ENCODE results near the gene SIAH2.

SIAH2 gene

DNA sequence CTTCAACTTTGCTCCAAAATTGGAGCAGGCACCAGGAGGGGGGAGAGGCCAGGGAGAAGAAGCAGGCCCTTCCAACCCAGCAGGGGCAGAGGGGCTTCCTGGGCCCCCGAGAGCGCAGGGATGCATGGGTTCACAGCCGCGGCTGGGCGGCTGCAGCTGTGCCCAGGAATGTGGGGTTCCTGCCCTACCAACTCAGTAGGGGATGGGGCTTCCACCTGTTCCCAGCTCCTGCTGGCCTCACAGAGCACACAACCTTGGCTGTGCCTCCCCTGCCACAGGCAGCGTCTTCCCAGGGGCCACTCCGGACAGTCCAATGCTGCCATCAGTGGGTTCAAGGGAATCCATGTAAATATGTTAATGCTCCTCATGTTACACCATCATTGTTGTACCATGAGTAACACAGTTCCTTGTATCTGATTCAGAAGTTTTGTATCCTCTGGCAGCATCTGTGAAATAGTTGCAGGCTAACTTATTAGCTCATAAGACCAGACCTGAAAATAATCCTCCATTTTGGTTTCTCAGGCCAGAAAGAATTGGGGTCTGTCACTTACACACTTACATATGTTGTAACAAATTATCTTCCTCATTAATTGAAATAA is 12.1 kb upstream of the SIAH2 start:
- peak; percentile 65 for DNase-seq (ENCODE audit: low spot score)

DNA sequence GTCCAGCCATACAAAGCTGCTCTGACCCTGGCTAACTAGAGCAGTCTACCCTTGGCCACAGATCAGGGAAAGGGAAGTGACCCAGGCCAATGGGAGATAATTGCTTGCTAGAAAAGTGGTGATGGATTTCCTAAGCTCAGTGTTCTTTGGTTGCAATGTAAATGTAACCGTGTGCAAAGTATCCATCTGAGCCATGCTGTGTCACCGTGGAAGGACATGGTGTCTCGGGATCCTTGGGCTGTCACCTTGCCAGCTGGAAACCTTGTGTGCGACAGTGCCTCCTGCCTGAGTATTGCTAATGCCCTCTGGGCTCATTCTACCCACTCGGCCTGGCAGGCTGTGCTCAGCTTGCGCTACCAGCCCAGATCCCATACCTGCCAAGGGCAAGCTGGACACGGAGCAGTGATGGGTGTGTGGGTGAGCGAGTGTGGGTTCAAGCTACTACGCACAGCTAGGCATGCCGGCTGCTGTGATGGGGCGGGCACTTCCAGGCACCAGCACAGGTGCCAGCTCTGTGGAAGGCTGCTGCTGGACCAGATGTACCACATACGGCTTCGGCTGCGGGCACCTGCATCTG is 10.7 kb upstream of the SIAH2 start:
- DNase-seq (ENCODE audit: low spot score), result no peak

- no peak for DNase-seq (ENCODE audit: low spot score)
Observed at GRCh38 chr3:150771600-150771999, 8.6 kb upstream of the SIAH2 start.

DNA sequence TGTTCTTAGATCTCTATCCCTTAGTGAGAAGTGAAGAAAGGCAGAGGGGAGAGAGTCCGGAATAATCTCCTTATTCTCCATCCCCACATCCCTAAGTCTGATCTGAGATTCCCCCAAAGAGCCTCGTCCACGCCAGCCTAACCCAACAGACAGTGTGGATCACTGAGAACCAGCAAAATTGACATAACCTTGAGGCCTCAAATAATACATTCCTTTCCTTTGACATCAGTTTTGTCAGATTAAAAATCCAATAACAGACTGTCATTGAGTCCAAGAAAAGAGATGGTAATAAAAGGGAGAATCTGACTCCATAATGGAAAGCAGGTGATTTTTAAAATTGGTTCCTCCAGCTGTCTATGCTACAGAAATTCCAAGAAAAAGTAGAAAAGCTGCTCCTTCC is 7.7 kb upstream of the SIAH2 start:
- DNase-seq (ENCODE audit: low spot score), result no peak

GRCh38 chr3:150766742-150767141 is 3.8 kb upstream of the SIAH2 start:
- no peak for DNase-seq (ENCODE audit: low spot score)

DNA sequence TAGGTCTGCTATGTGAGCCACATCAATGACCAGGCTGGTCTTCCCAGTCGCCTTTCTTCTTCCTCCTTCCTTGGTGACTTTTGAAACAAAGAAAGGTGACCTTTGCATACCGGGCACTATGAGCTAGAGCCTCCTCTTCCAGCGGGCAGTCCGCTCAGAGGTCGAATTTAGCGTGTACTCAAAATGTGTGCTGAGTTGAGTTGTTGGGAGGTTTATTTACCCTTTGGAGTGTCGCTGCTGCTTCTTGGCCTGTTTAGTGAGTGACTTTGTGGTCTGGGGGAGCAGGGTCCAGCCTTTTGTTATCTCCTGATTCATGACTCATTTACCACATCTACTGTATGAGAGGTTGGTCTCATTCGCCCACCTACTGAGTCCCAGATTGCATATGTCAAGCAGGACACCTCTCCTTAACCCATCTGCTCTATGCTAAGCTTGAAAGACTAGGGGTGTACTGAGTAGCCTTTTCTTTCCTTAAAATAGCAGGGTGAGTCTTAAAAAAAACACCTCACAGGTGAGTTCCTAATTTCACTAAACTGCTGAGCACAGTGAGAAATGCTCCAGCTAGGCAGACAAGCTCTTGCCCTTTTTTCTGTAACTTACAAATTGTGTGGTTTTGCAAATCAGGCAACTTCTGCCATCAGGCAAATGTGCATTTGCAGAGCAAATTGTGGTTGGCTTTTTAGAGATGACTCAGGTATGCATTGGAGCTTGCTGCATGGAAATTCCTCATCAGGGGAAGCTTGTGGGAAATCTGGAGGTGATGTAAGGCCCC is 3.2 kb upstream of the SIAH2 start:
- no peak for DNase-seq (ENCODE audit: low spot score)

- DNase-seq (ENCODE audit: low spot score), result no peak
Observed at GRCh38 chr3:150764967-150765366, 2.0 kb upstream of the SIAH2 start.

- DNase-seq (ENCODE audit: low spot score), result no peak
Observed at GRCh38 chr3:150764566-150764965, 1.6 kb upstream of the SIAH2 start.

DNA sequence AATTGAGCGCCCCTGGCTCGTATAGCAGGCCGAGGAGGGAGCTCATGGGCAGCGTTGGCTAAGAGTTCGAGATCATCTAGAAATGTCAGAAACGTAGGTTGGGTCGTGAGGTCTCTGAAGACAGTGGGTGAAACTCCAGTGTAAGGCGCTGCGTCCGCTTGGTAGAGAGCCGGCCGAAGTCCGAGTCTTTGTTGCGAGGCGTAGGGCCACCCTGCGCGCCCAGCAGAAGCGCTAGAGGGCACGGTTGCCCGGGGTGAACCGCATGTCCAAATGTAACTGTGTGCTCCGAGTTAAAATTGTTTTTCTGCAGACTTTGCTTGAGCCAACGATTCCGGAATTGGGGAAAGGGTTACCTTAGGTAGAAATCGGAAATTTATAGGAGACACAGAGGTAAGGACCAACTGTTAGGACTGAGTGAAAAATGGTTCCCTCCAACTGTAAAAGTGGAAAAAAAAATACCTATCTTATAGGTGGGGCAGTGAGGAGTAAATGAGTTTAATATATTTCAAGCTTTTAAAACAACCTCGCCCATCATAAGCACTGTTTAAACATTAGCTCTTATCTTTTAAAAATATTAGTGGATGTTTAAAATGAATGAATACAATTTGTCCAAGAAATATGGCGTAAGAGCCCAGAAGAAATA is 993 bp upstream of the SIAH2 start:
- peak; percentile 79 for DNase-seq (ENCODE audit: low spot score)

- no peak for DNase-seq (ENCODE audit: low spot score)
Observed at GRCh38 chr3:150762662-150763121, 277 bp downstream of the SIAH2 start.

DNA sequence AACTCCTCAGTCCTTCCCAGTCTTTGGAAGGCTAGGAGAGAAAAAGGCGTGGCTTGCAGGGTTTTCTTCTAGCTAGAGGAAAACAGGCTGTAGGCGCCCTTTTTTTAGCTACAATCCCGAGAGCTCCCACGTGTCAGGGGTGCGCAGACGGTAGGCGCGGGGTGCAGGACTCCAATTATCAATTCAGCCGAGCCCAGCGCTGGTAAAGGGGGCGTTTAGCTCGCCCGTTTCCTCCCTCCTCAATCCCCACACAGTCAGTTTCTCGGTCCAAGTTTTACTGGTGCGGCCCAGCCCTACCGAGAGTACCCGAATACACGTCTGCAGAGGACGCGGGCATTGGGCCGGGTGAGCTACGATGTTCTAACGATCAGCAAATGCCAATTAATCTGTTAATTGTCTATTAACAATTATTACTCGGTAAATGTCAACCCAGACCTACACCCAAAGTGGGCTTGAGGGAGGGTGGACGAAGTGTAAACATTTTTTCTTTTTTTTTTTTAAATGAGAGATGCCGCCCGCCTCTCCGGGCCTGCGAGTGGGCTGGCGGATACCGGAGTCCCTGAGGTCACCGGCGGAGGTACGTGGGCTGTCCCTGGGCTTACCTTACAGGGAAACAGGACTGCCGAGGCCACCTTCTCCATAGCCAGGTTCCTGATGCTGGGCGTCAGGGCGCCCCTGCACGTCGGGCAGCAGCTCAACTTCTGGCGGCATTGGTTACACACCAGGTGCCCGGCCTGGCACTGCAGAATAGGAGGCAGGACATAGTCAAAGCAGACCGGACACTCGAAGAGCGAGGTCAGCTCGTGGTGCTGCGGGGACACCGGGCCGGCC is 923 bp downstream of the SIAH2 start:
- DNase-seq (ENCODE audit: low spot score), result peak; percentile 55

GRCh38 chr3:150760431-150761200 is 2.4 kb downstream of the SIAH2 start:
- DNase-seq (ENCODE audit: low spot score), result no peak

- no peak for DNase-seq (ENCODE audit: low spot score)
Observed at GRCh38 chr3:150759947-150760346, 3.0 kb downstream of the SIAH2 start.

DNA sequence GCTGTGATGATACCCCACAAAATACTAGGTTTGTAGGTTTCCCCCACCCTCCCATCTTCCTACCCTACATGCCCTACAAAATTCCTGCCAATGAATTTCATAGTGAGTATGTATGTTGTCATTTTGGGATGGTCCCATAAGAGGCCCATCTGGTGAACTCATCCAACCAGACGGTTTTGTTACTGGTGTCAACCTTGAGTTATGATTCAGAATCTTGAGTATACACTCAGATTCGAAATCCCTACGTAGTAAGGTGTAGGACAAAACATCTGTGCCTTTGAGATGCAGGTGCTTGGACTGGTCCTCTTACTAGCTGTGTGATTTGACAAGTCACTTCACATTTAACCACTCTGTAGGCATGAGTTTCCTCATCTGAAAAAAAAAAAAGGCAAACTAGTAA is 3.6 kb downstream of the SIAH2 start:
- DNase-seq (ENCODE audit: low spot score), result no peak

- DNase-seq (ENCODE audit: low spot score), result no peak
Observed at GRCh38 chr3:150757768-150758167, 5.2 kb downstream of the SIAH2 start.

DNA sequence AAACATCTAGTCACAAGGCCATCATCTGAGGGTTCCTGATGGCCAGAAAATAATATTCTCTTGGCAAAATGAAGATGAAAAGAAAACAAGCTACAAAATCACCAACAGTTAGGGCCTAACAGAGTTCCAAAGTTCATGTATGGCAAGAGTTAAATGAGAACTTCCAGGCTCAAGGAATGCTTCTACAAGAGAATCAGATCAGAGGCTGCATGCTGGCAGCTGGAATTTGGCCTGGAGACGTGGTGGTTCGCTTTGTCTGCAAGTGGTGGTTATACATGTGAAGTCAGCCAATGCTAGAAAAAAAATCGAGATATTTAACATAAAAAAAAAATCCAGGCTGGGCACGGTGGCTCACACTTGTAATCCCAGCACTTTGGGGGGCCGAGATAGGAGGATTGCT is 5.6 kb downstream of the SIAH2 start:
- DNase-seq (ENCODE audit: low spot score), result no peak

GRCh38 chr3:150756491-150757059 is 6.4 kb downstream of the SIAH2 start:
- no peak for DNase-seq (ENCODE audit: low spot score)

- no peak for DNase-seq (ENCODE audit: low spot score)
Observed at GRCh38 chr3:150755902-150756301, 7.1 kb downstream of the SIAH2 start.

DNA sequence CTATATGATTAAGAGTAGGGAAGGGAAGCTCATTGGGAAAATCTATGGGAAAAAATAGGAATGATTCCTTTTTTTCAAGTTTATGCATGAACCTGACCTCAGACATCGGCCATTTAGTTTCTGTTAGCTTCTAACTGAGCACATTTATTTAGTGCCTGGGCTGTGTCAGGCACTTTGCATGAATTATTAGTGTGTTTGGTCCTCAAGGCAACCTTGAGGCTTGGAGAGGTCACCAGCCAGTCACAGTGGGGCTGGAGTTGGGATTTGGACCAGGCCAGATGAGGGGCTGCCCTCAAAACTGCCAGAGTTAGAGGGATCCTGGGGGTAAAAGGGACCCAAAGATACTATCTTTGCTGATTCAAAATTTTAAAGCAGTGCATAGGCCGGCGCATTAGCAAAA is 8.1 kb downstream of the SIAH2 start:
- no peak for DNase-seq (ENCODE audit: low spot score)

DNA sequence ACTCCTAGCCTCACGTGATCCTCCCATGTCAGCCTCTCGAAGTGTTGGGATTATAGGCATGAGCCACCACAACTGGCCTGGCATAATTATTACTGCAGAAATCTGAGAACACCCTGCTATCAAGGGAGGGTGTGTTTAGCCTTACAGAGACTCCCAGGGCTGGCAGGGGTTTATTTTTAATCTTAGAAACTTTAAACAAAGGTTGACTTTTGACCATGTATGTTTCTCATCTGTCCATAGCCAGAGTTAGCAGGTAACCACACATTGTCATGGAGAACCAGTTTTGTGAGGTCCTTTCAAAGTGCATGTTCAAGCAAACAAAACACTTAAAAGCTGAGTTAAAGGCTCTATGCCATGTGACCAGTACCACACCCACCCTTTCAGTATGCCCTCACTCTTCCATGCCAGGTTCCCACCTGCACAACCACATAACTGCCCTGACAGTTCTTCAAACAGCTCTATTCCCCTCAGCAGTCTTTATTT is 11.1 kb downstream of the SIAH2 start:
- DNase-seq (ENCODE audit: low spot score), result no peak

- DNase-seq (ENCODE audit: low spot score), result no peak
Observed at GRCh38 chr3:150749255-150749654, 13.7 kb downstream of the SIAH2 start.

Measured in AG20443 (cell line).